CD14-positive monocyte (primary cell): ENCODE results near the gene SMIM7. TPM values are rescaled to one million over a fixed set of nuclear protein-coding genes. Genes with fewer than 3 reads are reported as not detected.
A peak's percentile ranks its signal among the peaks of the same experiment; 100 is the strongest.

ENCODE experiments used
- DNase-seq, 3 donors: peaks; one replicate each; pipeline ENCODE4 v3.0.0-alpha.2; 2011 to 2022
- H2AFZ ChIP-seq: 2 replicates; pipeline ENCODE4 v1.6.0; 2012; ENCODE audit warnings: mild to moderate bottlenecking, low read depth, low read length, inconsistent platforms; ENCODE audit not compliant: insufficient read depth, poor library complexity, severe bottlenecking
- H3K27ac ChIP-seq, 2 donors: 1 replicate in 1 of 2; 2 replicates in 1 of 2; pipeline ENCODE4 v1.5.1; 2012 to 2013; ENCODE audit warnings: low read length in 2 of 2, control low read depth in 1 of 2, inconsistent platforms in 1 of 2, low read depth in 1 of 2, mild to moderate bottlenecking in 1 of 2
- H3K27me3 ChIP-seq, 2 donors: one replicate each; pipeline versions ENCODE4 v1.6.0 to v1.6.1; 2011 to 2013; ENCODE audit warnings: low read length in 2 of 2; ENCODE audit not compliant: control insufficient read depth in 2 of 2, insufficient read depth in 2 of 2
- H3K36me3 ChIP-seq, 2 donors: replicated peaks in 1 of 2; 1 replicate in 1 of 2; 2 replicates in 1 of 2; pipeline versions ENCODE4 v1.5.1 to v1.6.1; 2012 to 2013; ENCODE audit warnings: low read length in 2 of 2, control low read depth in 1 of 2, inconsistent platforms in 1 of 2, mild to moderate bottlenecking in 1 of 2; ENCODE audit not compliant: insufficient read depth in 2 of 2, control insufficient read depth in 1 of 2
- H3K4me1 ChIP-seq, 2 donors: 1 replicate in 1 of 2; 2 replicates in 1 of 2; pipeline versions ENCODE4 v1.5.1 to v1.6.1; 2012 to 2013; ENCODE audit warnings: low read length in 2 of 2, control low read depth in 1 of 2, inconsistent platforms in 1 of 2, mild to moderate bottlenecking in 1 of 2, moderate library complexity in 1 of 2; ENCODE audit not compliant: insufficient read depth in 2 of 2, control insufficient read depth in 1 of 2
- H3K4me2 ChIP-seq: replicated peaks from 2 replicates; pipeline ENCODE3; 2012; ENCODE audit warnings: low read length, moderate library complexity, mild to moderate bottlenecking; ENCODE audit not compliant: poor library complexity, severe bottlenecking; ENCODE audit errors: extremely low read depth
- H3K4me3 ChIP-seq, 3 experiments: fragments of 200-600 bp in 1 of 3; sonication (generic) in 1 of 3; replicated peaks in 1 of 3; 1 replicate in 2 of 3; 2 replicates in 1 of 3; pipeline ENCODE4 v1.5.1; 2011 to 2013; ENCODE audit warnings: low read length in 3 of 3, mild to moderate bottlenecking in 3 of 3, control low read depth in 2 of 3, low read depth in 2 of 3, inconsistent platforms in 1 of 3, moderate library complexity in 1 of 3
- H3K79me2 ChIP-seq: 2 replicates; pipeline ENCODE4 v1.6.0; 2012; ENCODE audit warnings: mild to moderate bottlenecking, control low read depth, inconsistent platforms, low read length, moderate library complexity; ENCODE audit not compliant: insufficient read depth
- H3K9ac ChIP-seq: 2 replicates; pipeline ENCODE4 v1.6.0; 2017; ENCODE audit warnings: low read length, mild to moderate bottlenecking; ENCODE audit not compliant: insufficient read depth, poor library complexity, severe bottlenecking
- H3K9me3 ChIP-seq, 2 donors: replicated peaks in 1 of 2; 1 replicate in 1 of 2; 2 replicates in 1 of 2; pipeline versions ENCODE4 v1.5.1 to v1.6.1; 2012 to 2013; ENCODE audit warnings: low read length in 2 of 2, control low read depth in 1 of 2; ENCODE audit not compliant: control insufficient read depth in 1 of 2, insufficient read depth in 1 of 2
- H4K20me1 ChIP-seq: 2 replicates; pipeline ENCODE4 v1.6.0; 2012; ENCODE audit warnings: mild to moderate bottlenecking, low read length, control low read depth, moderate library complexity; ENCODE audit not compliant: insufficient read depth
- H3K27ac Mint-ChIP-seq, 7 donors: one replicate each; pipeline ENCODE4 v1.8.0; 2020; ENCODE audit warnings: mild to moderate bottlenecking in 7 of 7, mixed read lengths in 7 of 7, moderate library complexity in 6 of 7, inconsistent platforms in 2 of 7
- H3K27me3 Mint-ChIP-seq, 3 donors: one replicate each; pipeline ENCODE4 v1.8.0; 2021 to 2022; ENCODE audit warnings: low read depth in 3 of 3, mild to moderate bottlenecking in 3 of 3, mixed read lengths in 3 of 3, moderate library complexity in 3 of 3, inconsistent platforms in 1 of 3
- H3K36me3 Mint-ChIP-seq, 2 donors: one replicate each; pipeline ENCODE4 v1.8.0; 2020; ENCODE audit warnings: mixed read lengths in 2 of 2, inconsistent platforms in 1 of 2, mild to moderate bottlenecking in 1 of 2
- H3K4me1 Mint-ChIP-seq: one replicate; pipeline ENCODE4 v1.8.0; 2020; ENCODE audit warnings: mild to moderate bottlenecking, mixed read lengths
- H3K4me3 Mint-ChIP-seq, 2 donors: one replicate each; pipeline ENCODE4 v1.8.0; 2020; ENCODE audit warnings: mild to moderate bottlenecking in 2 of 2, mixed read lengths in 2 of 2, moderate library complexity in 1 of 2
- H3K9me3 Mint-ChIP-seq, 7 donors: one replicate each; pipeline ENCODE4 v1.8.0; 2020 to 2022; ENCODE audit warnings: mixed read lengths in 7 of 7, mild to moderate bottlenecking in 6 of 7, moderate library complexity in 6 of 7, inconsistent platforms in 2 of 7
- WGBS: methylation state at CpG from one replicate; pipeline ENCODE4 v1.1.5; 2013; ENCODE audit warnings: missing lambda C conversion rate; ENCODE audit not compliant: insufficient coverage; 5-methylcytosine and 5-hydroxymethylcytosine counted together
- intact Hi-C, 2 donors: fragments of 100-400 bp; cut with micrococcal nuclease; formaldehyde crosslinking; loops; one replicate each; pipeline versions ENCODE4 v1.15.0 to v1.15.1; 2023
- polyA plus RNA-seq, 3 donors: library from polyadenylated mRNA; depleted of rRNA in 1 of 3; unstranded in 2 of 3; stranded (reverse) in 1 of 3; fragments of 300-500 nt in 2 of 3; fragments of >200 nt in 1 of 3; fragmentation: Illumina TruSeq in 2 of 3; gene quantifications; 1 replicate in 2 of 3; 2 replicates in 1 of 3; pipeline ENCODE4 v1.2.3, GENCODE V29; 2012 to 2021
- TF ChIP-seq, protein P1 (sequence below): fragments of 200-600 bp; IDR thresholded peaks from one replicate; pipeline ENCODE4 v1.8.0; 2022; ENCODE audit warnings: antibody characterized with exemption, mild to moderate bottlenecking

The SMIM7 gene
- polyA plus RNA-seq, 3 donors, result 65.5 to 91.7 (median 86.7) TPM

DNA sequence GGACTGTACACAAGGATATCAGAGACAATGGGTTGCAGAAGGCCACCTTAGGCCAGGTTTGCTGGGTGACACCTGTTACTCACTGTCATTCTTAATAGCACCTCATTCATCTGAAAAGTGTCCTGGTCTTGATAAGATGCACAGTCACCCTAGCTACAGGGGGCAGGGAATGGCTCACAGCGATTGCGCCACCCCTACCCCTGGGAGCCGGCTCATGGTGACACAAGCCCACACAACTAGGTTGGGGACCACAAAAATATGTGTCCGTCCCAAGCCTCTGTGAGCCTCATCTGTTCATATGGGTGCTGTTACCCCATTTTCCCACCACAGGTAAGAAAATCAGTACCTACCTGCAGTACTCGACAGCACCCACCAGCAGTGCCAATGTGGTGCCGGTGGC, 55.3 kb downstream of the SMIM7 start:
- intact Hi-C loops, result no loop called here
- Mint-ChIP-seq H3K9me3 (no peaks in the 10 kb centered on the region), H3K27me3 (no peaks in the 10 kb centered on the region), H3K27ac (peak overlapping the region in 1 of 7 donors; percentile 37), H3K4me1 (peaks cover 31% of the 10 kb centered on the region), H3K4me3 (no peak overlapping the region), H3K36me3 (peaks cover 10 to 27% of the 10 kb centered on the region in 2 donors)
- Histone ChIP-seq H3K79me2 (peaks cover 100% of the 10 kb centered on the region), H3K4me3 (no peak overlapping the region), H4K20me1 (peaks cover 100% of the 10 kb centered on the region), H3K9me3 (no peaks in the 10 kb centered on the region), H3K4me1 (peaks cover 26 to 32% of the 10 kb centered on the region in 2 donors), H3K4me2 (no peak overlapping the region), H2AFZ (no peak overlapping the region), H3K36me3 (peaks cover 0 to 19% of the 10 kb centered on the region in 2 donors), H3K27me3 (no peaks in the 10 kb centered on the region), H3K27ac (peak overlapping the region in 1 of 2 donors; percentile 11), H3K9ac (no peak overlapping the region)
- 53% methylated on average over 4 of the region's 6 CpGs for WGBS
- DNase-seq, result no peak
- TF ChIP-seq, protein P1, sequence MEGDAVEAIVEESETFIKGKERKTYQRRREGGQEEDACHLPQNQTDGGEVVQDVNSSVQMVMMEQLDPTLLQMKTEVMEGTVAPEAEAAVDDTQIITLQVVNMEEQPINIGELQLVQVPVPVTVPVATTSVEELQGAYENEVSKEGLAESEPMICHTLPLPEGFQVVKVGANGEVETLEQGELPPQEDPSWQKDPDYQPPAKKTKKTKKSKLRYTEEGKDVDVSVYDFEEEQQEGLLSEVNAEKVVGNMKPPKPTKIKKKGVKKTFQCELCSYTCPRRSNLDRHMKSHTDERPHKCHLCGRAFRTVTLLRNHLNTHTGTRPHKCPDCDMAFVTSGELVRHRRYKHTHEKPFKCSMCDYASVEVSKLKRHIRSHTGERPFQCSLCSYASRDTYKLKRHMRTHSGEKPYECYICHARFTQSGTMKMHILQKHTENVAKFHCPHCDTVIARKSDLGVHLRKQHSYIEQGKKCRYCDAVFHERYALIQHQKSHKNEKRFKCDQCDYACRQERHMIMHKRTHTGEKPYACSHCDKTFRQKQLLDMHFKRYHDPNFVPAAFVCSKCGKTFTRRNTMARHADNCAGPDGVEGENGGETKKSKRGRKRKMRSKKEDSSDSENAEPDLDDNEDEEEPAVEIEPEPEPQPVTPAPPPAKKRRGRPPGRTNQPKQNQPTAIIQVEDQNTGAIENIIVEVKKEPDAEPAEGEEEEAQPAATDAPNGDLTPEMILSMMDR, result no peak

DNA sequence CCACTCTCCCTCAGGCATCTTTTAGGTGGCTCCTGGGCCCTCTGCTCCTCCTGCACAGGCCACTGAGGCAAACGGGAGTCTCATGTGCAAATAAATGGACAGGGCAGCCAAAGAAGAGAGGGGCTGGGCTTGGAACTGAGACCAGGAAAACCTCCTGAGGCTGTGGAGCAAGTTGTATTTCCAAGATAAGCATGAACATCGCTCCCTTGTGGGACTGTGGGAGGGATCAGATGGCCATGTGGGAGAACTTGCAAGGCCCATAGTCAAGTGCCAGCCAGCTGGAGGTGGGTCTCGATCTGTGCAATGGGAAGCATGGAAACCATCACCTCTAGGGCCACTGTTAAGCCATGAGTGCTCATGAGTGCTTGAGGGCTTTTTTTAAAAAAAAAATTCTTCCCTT, 56.9 kb downstream of the SMIM7 start:
- H3K9me3 ChIP-seq, result no peaks in the 10 kb centered on the region
- DNase-seq, result no peak
- H4K20me1 ChIP-seq, result peaks cover 100% of the 10 kb centered on the region
- H3K4me3 ChIP-seq, result no peak overlapping the region
- peaks cover 16 to 20% of the 10 kb centered on the region in 2 donors for H3K4me1 ChIP-seq
- Mint-ChIP-seq H3K9me3 (no peaks in the 10 kb centered on the region), H3K36me3 (peaks cover 10 to 33% of the 10 kb centered on the region in 2 donors), H3K27me3 (no peaks in the 10 kb centered on the region), H3K27ac (peak overlapping the region in 1 of 7 donors; percentile 8), H3K4me3 (no peak overlapping the region), H3K4me1 (peaks cover 23% of the 10 kb centered on the region)
- no peaks in the 10 kb centered on the region for H3K27me3 ChIP-seq
- TF ChIP-seq, protein P1, result no peak
- no peak overlapping the region for H2AFZ ChIP-seq
- H3K36me3 ChIP-seq, result peaks cover 0 to 19% of the 10 kb centered on the region in 2 donors
- H3K9ac ChIP-seq, result no peak overlapping the region
- intact Hi-C loops, result no loop called here
- no peak overlapping the region for H3K27ac ChIP-seq
- H3K79me2 ChIP-seq, result peaks cover 100% of the 10 kb centered on the region
- 89% methylated on average over 2 of the region's 3 CpGs for WGBS
- no peak overlapping the region for H3K4me2 ChIP-seq
